PFSK-1 (cell line): Measurements from ENCODE around the gene LRRC40.

ENCODE experiments used
- FOXP2 ChIP-seq: optimal IDR thresholded peaks from 2 replicates; pipeline ENCODE3; 2011; ENCODE audit warnings: borderline replicate concordance, control low read depth, inconsistent platforms; ENCODE audit not compliant: insufficient read depth; ENCODE audit errors: extremely low read length, extremely low read depth
- SIN3A ChIP-seq: IDR thresholded peaks from 2 replicates; pipeline ENCODE4 v1.6.1; 2012; ENCODE audit warnings: mild to moderate bottlenecking, low read length, moderate library complexity, borderline replicate concordance; ENCODE audit not compliant: insufficient read depth
- TF ChIP-seq, protein P1 (sequence below), 2 experiments: IDR thresholded peaks; 2 replicates each; pipeline versions ENCODE4 v1.6.1 to v1.8.0; 2011 to 2012; ENCODE audit warnings: low read depth in 2 of 2, low read length in 2 of 2, control low read depth in 1 of 2, inconsistent platforms in 1 of 2, mild to moderate bottlenecking in 1 of 2, moderate library complexity in 1 of 2; ENCODE audit not compliant: insufficient read depth in 1 of 2

DNA sequence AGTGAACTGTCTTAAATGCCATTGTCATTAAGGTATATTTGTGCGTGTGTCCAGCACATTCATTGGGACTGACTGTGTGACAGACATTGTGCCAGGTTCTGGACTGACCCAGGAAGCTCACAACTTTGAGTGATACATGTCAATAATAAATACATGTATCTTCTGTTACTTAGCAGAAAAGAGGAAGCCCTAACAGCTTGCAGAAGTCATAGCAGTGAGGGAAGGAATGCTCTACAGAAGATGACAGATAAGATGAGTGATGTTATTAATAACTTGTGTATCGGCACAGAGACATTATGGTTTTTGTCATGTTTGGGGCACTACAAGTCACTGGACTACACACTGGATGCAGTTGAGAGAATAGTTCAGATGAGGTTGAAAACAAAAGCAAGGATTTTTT lies 14.6 kb upstream of the LRRC40 start:
- no peak for TF ChIP-seq SIN3A
- TF ChIP-seq FOXP2, result no peak
- TF ChIP-seq, protein P1, sequence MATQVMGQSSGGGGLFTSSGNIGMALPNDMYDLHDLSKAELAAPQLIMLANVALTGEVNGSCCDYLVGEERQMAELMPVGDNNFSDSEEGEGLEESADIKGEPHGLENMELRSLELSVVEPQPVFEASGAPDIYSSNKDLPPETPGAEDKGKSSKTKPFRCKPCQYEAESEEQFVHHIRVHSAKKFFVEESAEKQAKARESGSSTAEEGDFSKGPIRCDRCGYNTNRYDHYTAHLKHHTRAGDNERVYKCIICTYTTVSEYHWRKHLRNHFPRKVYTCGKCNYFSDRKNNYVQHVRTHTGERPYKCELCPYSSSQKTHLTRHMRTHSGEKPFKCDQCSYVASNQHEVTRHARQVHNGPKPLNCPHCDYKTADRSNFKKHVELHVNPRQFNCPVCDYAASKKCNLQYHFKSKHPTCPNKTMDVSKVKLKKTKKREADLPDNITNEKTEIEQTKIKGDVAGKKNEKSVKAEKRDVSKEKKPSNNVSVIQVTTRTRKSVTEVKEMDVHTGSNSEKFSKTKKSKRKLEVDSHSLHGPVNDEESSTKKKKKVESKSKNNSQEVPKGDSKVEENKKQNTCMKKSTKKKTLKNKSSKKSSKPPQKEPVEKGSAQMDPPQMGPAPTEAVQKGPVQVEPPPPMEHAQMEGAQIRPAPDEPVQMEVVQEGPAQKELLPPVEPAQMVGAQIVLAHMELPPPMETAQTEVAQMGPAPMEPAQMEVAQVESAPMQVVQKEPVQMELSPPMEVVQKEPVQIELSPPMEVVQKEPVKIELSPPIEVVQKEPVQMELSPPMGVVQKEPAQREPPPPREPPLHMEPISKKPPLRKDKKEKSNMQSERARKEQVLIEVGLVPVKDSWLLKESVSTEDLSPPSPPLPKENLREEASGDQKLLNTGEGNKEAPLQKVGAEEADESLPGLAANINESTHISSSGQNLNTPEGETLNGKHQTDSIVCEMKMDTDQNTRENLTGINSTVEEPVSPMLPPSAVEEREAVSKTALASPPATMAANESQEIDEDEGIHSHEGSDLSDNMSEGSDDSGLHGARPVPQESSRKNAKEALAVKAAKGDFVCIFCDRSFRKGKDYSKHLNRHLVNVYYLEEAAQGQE (IDR thresholded peaks at IDR 0.05; ENCODE audit: insufficient read depth in 1 of 2, low read depth in 2 of 2, low read length in 2 of 2), result no peak
